ENCODE data around the gene ZNF684.
"Not testable (repeated sequence)": the region's sequence is repeated elsewhere in the genome, so short reads cannot be mapped to it uniquely, and the experiment has no call there.

ZNF684 gene

DNA sequence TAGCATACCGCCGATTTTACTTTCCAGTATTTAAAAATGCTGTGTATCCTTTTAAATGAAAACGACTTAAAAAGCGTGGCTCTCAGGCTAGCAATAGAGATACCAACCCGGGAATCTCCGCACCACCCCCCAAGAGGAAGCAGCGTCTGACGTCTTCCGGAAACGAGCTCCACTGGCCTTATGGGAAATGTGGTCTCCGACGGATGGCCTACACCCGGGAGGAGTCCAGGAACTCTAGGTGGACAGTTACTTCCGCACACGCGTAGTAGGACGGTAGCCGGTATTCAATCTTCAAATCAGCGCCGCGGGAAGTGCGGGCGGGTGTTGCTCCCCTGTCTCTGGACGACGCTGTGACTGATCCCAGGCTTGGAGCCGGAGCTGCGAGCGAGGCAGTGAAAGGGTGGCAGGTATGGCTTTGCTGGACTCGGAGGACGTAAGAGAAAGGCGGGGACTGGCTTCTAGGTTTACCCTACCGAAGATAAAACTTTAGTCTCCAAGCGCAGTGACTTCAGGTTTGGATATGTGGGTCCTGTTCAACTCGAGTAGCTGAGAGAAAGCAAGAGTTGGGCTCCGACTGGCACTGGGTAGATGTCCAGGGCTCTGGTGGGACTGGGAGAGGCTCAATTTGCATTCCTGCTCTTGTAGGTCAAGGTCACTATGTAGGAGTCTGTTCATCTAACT is at the start of gene ZNF684:
TSS of gene ZNF684 (plus strand) at position 257 of the 681 bp plus-strand sequence. CDS start 1,530 bp downstream, outside the sequence.
- DNase-seq, result peak; percentile 85 to 95

DNA sequence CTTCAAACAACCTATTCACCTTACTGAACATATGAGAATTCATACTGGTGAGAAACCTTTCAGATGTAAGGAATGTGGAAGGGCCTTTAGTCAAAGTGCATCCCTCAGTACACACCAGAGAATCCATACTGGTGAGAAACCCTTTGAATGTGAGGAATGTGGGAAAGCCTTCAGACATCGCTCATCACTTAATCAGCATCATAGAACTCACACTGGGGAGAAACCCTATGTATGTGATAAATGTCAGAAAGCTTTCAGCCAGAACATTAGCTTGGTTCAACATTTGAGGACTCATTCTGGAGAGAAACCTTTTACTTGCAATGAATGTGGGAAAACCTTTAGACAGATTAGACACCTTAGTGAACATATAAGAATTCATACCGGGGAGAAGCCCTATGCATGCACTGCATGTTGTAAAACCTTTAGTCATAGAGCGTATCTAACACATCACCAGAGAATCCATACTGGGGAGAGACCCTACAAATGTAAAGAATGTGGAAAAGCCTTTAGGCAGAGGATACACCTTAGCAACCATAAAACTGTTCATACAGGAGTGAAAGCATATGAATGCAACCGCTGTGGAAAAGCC is 36.0 kb upstream of the ZNF684 start:
- DNase-seq, result no peak

DNA sequence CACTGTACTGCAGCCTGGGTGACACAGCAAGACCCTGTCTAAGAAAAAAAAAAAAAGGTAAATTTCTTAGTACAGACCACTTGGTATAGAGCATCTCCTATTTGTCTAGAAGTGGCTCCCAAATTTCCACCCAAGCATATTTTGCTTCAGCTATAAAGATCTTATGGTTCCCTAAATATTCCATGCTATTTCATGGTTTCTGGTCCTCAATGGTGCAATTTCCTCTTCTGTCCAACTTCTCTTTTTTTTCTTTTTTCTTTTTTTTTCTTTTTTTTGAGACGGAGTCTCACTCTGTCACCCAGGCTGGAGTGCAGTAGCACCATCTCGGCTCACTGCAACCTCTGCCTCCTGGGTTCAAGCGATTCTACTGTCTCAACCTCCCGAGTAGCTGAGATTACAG is 28.8 kb upstream of the ZNF684 start:
- DNase-seq, result not testable (repeated sequence)

DNA sequence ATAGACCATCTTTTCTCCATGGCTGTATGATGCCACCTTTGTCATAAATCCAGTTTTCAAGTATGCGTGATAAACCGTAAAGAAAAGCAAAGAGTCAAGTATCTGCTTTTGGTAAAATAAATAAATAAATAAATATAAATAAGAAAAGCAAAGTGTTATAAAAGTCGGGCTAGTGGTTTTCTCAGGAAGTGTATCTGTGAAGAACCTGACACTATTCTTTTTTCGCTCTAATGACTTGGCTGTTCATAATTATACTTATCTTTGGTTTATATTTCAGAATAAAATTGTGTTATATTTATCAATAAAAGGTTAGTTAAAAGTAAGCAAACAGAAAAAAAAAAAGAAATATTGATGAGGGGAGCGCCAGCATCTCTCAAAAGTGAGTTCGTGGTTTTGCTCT is 23.5 kb upstream of the ZNF684 start:
- no peak for DNase-seq

DNA sequence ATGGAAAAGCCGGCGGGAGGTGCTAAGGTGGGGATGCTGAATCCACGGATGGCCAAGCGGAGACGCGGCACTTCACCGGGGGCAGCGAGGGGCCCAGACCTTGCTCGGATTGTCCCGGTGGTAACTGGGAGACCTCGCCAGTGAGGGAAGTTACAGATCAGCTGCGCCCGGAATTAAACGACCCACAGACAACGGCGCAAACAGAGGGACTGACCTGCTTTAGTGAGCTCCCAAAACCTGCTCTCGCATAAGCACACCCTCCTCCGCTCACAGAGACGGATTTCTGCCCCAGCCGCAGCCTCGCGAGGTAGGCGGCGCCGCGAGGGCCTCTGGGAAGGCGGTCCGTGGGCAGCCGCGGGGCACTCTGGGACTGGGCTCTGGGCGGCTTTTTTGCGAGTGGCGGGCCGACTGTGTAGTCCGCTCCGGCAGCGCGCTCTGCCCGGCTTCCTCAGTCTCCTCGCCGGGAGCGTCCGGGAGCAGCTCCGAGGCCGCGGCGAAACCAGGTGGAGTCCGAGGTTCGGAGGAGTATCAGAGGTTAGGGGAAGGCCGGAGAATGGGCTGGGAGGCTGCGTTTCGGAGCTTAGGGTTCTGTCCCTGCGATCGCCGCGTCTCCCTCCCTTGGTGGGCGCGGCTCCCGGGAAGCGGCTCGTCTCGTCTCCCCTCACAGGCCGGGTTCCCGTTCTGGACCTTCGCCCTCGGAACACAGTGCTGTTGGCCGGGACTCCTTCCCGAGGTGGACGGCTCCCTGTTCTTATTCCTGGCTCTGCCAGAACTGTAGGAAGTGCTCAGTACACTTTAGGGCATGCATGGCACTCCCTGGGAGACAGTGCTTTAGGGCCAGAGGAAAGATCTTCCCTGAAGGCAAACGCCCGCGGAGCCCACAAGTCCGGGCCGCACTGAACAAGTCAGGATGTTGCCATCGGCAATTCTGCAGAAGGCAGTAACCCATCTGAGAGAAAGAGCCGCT is 22.8 kb upstream of the ZNF684 start, which contains the start of gene EXO5:
TSS of gene EXO5 (plus strand) at position 393 of the 967 bp plus-strand sequence. CDS start 5,778 bp downstream, outside the sequence.
- DNase-seq, result peak; percentile 52 to 81

DNA sequence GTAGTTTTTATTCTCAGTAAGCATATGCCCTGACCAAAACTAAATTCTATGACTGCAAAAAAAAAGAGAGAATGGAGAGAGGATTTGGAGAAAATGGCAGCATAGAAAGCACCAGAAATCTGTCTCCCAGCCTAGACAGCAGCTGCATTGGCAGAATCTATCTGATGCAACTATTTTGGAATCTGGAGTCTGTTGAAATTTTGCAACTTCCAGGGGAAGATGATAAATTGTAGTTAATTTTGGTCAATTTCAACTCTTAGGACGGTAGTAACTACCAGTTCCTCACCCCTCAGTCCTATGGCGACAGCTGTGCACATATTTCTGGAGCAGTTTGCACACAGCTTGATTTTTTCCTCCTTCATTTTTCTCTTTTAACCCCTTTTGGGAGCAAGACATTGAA is 11.9 kb upstream of the ZNF684 start:
- DNase-seq, result no peak

DNA sequence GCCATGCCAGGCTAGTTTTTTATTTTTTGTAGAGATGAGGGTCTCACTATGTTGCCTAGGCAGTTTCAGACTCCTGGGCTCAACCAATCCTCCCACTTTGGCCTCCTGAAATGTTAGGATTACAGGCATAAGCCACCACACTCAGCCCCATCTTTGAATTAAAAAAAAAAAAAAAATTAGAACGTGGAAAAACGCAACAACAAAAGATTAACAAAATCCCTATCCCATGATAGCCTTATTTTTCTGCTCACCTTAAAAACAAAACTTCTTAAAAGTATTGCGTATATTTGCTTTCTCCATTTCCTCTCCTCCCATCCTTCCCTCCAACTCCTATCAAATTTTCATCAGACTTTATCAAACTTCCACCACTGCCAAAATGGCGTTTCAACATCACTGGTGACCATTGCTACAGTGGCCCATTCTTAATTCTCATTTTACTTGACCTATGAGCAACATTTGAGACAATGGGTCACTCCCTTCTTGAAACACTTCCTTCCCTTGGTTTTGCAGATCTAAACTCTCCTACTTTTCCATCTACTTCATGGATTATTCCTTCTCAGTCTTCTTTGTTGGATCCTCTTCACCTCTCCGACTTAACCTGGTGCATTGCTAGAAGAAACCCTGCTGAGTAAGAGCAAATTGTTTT is 579 bp upstream of the ZNF684 start:
- DNase-seq, result peak in 1 of 2 donors; percentile 67

DNA sequence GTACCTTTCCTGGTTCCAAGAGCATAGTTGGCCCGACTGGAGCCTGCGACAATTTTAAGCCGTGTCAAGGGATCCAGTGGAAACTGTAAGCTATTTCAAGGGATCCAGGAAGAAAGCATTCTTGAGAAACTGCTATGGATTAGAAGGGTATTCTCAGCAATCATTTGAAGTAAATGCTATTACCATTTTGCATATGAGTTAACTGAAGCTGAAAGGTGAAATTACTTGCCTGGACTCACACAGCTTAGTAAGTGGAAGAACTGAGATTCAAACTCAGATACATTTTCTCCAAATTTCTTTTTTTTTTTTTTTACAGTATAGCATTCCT is 589 bp downstream of the ZNF684 start:
- DNase-seq, result no peak

DNA sequence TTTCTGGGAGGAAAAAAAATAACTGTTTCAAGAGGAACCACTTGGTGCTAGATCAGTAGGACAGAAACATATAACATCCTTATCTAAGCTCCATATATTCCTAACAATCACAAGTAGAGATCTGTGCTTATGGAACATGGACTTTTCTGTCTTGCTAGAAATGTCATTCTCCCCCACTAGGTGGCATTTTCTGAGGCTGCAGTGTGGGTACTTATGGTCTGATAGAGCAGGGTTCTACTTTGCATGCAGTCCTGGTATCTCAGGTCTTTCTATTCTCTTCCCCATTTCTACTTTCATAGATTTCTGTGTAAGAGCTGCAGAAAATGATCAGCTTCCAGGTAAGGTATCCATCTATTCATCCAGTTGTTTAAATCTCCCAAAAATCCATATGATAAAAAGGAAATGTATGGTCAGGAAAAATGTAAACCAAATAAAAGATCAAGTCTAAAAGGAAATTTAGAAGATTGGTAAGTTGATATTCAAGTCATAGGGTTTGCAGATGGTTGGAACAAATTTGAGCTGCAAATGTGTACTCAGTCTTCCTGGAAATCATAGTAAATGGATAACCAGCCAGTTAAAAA is 1.5 kb downstream of the ZNF684 start:
- DNase-seq, result peak; percentile 2 to 23

DNA sequence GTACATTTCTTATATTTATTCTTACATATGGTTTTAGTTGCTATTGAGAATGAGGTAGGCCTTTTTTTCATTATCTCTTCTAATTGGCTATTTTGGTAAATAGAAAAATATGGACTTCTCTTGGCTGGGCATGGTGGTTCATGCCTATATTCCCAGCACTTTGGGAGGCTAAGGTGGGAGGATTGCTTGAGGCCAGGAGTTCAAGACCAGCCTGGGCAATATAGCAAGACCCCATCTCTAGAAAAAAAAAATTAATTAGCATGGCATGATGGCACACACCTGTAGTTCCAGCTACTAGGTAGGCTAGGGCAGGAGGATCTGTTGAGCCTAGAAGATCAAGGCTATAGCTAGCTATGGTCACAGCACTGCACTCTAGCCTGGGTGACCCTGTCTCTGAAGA is 3.2 kb downstream of the ZNF684 start:
- no peak for DNase-seq

DNA sequence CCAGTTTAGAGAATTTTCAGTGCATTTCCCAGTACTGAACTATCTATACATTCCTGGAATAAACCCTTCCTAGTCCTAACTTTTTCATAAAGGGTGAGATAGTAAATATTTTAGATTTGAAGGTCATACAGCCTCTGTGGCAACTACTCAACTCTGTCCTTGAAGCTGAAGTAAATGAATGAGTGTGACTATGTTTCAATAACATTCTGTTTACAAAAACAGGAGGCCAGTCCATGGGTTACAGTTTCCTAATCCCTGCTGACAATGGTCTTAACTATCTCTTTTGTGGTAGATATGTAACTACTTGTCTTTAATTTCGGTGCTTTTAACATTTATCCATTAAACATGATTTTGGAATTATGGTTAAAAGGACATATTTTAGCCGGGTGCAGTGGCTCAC is 4.3 kb downstream of the ZNF684 start:
- DNase-seq, result no peak

DNA sequence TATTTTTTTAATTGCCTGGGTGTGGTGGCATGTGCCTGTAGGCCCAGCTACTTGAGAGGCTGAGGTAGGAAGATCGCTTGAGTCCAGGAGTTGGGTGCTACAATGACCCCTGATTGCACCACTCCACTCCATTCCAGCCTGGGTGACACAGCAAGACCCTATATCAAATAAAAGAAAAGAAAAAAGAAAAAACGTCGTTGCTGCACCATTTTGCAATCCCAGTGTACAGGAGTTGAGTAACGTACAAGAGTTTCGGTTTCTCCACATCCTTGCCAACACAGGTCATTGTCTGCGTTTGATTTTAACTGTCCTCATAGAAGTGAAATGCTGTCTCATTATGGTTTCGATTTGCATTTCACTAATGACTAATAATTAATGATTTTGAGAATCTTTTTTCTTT is 7.9 kb downstream of the ZNF684 start:
- no peak for DNase-seq

DNA sequence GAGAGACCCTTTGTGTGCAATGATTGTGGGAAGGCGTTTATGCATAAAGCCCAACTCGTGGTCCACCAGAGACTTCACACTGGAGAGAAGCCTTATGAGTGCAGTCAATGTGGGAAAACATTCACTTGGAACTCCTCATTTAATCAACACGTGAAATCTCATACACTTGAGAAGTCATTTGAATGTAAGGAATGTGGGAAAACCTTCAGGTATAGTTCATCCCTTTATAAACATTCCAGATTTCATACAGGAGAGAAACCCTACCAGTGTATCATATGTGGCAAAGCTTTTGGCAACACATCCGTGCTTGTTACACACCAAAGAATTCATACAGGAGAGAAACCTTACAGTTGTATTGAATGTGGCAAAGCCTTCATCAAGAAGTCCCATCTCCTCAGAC is 15.5 kb downstream of the ZNF684 start:
- no peak for DNase-seq

DNA sequence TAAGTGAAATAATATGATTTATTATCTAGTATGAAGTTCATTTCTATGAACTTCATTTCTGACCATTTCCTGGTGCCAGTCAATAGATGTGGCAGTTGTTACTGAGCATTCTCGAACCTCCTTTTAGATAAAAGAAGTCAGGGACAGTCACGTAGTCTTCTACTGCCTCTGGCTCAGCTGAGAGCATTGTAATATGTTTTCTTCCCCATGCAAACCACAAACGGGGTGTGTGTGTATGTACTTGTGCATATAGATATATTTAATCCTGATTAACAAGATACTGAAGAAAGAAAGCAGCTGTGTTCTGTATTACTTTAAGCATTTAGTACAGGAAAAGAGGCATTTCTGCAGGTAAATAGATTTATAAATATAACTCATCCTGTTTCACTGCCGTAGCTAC is 21.6 kb downstream of the ZNF684 start:
- no peak for DNase-seq

DNA sequence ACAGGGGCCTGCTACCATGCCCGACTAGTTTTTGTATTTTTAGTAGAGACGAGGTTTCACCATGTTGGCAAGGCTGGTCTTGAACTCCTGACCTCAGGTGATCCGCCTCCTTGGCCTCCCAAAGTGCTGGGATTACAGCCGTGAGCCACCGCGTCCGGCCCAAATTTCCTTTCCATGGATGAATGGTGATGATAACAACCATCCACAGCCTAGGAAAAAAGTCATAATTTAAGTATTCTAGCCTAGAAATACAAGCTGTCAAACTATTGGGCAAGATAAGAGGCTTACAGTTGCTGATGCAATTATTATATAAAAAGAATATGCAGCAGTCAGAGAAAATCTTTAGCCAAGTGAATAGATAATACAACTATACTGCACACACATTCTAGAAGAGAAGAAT is 23.4 kb downstream of the ZNF684 start:
- not testable (repeated sequence) for DNase-seq

DNA sequence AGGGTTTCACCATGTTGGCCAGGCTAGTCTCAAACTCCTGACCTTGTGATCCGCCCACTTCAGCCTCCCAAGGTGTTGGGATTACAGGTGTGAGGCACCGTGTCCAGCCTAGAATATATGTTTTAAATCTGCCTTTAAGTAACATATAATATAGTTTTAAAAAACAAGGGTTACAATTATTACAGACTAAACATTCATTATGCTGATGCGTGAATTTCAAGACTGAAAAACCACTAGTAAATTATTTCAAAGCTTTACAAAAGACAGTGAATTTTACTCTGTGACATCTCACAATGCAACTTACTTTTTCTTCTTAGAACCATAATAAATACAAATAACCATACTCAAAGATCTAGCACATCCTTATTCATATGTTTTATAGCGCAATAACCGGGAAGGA is 24.7 kb downstream of the ZNF684 start:
- DNase-seq, result no peak

DNA sequence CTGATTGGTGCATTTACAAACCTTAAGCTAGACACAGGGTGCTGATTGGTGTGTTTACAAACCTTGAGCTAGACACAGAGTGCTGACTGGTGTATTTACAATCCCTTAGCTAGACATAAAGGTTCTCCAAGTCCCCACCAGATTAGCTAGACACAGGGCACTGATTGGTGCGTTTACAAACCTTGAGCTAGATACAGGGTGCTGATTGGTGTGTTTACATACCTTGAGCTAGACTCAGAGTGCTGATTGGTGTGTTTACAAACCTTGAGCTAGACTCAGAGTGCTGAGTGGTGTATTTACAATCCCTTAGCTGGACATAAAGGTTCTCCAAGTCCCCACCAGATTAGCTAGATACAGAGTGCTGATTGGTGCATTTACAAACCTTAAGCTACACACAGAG is 26.8 kb downstream of the ZNF684 start:
- not testable (repeated sequence) for DNase-seq

DNA sequence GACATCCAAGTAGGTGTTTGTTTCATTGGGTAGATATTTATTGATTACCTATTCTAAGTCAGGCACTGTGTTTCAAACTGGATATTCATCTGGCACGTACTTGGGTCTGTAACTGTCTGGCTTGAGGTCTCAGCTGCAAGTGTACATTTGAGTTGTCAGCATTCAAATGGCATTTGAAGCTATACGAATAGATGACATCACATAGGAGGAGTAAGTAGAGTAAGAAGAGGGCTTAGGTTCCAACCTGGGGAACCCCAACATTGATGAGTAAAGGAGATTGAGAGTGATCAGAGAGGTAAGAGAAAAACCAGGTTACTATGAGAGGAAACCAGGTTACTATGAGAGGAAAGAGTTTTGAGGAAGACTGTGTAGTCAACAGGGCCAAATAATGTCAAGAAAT is 30.7 kb downstream of the ZNF684 start:
- DNase-seq, result no peak

DNA sequence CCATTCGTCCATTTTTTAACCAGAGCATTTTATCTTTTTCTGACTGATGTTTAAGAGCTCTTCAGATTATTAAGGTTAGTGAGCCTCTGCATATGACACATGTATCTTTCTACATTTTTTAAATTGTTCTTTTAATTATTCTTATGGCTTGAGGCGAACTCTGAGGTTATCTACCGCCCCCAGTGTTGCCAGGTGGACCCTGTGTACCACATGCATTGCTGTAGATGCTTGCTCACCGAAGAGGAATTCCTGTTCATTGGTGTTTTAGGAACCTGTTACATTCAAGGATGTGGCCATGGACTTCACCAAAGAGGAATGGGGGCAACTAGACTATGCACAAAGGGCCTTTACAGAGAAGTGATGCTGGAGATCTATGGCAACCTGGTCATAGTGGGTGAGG is 31.8 kb downstream of the ZNF684 start:
- no peak for DNase-seq

DNA sequence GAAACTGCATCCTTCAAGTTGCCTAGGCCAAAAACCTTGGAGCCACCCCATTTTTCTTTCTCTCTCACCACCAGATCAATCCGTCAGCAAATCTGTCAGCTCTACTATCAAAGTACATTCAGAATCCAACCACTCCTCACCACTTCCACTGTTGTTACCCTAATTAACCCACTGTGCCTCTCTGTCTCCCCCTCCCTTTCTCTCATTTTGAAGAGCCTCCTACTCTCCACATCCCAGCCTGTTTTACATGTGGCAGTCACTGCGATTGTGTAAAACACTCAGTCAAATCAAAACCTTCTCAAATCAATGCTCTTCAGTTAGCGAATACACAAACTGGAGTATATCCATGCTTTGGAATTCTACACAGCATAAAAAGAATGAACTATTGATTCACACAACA is 33.1 kb downstream of the ZNF684 start:
- no peak for DNase-seq

DNA sequence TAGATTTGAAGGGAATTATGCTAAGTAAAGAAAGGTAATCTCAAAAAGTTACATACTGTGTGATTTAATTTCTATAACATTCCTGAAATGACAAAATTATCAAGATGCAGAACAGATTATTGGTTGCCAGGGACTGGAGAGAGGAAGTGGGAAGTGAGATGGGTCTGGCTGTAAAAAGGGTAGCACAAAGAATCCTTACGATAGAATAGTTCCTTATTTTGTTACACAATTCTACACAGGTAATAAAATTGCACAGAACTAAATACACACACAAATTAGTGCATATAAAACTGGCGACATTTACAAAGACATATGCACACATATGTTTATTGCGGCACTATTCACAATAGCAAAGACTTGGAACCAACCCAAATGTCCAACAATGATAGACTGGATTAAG is 33.5 kb downstream of the ZNF684 start:
- no peak for DNase-seq

DNA sequence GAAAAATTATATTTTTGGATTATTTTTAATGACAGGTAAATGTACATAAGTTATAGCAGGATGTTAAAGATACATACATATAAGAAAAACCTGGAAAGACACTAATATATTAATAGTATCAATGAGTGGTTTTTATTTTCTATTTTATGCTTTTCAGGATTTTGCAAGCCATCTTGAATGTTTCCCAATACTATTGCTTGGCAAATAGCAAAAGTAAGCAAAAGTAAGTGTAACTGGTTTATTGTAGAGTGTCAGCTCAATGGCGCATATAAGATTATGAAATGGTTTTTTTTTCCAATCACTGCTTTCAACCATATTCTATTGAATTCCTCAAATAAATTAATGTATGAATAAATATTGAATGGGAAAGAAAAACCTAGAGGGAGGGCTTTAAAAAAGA is 36.4 kb downstream of the ZNF684 start:
- no peak for DNase-seq

DNA sequence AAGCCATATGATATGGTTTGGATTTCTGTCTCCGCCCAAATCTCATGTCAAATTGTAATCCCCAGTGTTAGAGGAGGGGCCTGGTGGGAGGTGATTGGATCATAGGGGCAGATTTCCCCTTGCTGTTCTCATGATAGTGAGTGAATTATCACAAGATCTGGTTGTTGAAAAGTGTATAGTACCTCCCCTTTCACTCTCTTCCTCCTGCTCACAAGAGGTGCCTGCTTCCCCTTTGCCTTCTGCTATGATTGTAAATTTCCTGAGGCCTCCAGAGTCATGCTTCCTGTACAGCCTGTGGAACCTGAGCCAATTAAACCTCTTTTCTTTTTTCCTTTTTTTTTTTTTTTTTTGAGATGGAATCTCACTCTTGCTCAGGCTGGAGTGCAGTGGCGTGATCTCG is 43.4 kb downstream of the ZNF684 start:
- not testable (repeated sequence) for DNase-seq

Data from hippocampal formation (tissue), 2 donors.